GM19035 (cell line): ENCODE measurements around the gene NR3C2.

Source experiments
- ATAC-seq: cut with Tn5 transposase; IDR thresholded peaks from one replicate; pipeline ENCODE4 v1.9.1; 2021; ENCODE audit not compliant: unreplicated experiment

NR3C2 gene

GRCh38 chr4:148118179-148118578 lies 324.0 kb downstream of the NR3C2 start:
- ATAC-seq = no peak

DNA sequence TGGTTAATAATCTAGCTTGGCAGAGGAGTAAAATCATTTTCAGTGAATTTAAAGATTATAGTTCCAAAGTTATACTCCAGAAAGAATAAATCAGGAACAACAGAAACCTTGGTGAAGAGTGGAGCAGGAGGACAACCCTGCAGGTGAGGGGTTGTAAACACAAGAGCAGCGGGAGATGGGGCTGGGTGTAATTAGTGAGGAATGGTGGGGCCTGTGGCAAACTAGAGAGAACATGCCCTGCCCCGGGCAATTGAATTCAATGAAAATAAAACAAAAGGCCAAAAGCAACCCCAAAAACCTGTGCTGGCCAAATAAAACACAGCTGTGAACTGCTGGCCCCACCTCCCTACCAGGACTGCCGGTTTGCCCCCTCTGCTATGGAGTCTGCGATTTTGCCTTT lies 325.2 kb downstream of the NR3C2 start:
- no peak for ATAC-seq

DNA sequence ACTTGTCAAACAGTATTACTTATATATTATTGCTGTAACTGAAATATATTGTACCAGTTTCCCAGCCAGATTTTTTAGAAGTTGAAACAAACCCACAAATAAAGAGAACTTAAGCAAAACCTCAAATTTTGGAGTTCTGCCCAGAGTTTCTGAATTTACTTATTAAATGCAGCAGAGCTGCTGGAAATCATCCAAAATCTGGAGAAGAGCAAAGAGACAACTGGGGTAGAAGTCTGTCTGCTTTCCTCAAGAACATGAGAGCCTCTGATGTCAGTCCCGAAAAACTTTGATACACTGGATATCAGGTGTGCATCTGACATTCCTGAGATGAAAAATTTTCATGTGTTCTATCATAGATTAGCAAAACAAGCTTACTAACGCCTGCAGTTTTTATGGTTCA lies 325.9 kb downstream of the NR3C2 start:
- ATAC-seq = no peak

DNA sequence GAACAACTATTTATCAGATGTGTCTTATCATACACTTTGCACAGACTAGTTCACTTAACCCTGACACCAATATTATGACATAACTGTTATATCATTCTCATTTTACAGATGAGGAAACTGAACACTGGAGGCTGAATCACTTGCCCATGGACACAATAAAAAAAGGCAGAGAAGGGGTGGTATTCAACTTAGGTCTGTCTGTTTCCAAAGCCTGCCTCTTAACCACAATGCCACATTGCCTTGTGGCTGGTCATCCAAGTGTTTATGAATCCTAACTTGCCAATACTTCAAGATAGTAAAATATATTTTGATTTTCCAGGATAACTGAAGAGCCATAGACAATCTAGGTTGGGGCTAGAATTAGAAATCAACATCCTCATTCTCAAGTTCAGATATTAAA lies 327.8 kb downstream of the NR3C2 start:
- ATAC-seq = no peak

GRCh38 chr4:148112231-148112982 lies 329.8 kb downstream of the NR3C2 start:
- no peak for ATAC-seq

- no peak for ATAC-seq
Observed at GRCh38 chr4:148110169-148110568, 332.0 kb downstream of the NR3C2 start.

- no peak for ATAC-seq
Observed at GRCh38 chr4:148109216-148109615, 333.0 kb downstream of the NR3C2 start.

DNA sequence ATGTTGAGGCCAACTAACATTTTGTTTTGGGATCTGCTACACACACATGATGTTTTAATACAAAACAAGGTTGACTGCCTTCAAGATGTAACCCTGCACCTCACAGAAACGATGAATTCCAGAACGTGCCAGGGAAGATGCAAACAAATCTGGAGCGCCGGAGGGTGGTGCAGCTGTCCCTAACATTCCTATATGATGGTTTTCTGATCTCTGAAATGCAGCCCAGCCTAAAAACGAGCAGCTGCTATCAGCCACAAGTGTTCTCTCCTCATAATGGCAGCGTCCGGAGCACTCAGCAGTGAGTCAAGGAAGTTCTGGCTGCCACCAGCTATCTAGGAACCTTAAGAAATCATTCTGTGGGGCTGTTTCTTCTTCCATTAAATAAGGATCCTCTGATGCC lies 333.4 kb downstream of the NR3C2 start:
- no peak for ATAC-seq

- no peak for ATAC-seq
Observed at GRCh38 chr4:148103597-148104355, 338.4 kb downstream of the NR3C2 start.

DNA sequence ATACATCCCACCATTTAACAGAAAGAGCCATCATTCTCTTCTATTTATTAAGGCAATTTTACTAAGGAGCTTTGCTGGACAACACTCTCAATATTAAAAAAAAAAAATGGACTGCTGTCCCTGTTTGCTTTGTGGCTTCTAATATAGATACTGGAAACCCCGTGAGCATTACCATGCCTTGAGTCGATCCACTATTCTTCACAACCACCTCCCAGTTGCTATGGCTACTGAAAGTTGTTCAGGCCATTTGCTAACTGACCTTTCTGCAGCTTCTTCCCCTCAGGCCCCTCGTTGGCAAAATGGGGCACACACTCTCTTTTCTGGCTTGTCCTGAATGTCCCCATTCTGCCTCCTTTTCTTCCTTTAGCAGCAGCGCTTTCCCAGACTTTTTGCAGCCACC lies 340.4 kb downstream of the NR3C2 start:
- ATAC-seq = no peak

DNA sequence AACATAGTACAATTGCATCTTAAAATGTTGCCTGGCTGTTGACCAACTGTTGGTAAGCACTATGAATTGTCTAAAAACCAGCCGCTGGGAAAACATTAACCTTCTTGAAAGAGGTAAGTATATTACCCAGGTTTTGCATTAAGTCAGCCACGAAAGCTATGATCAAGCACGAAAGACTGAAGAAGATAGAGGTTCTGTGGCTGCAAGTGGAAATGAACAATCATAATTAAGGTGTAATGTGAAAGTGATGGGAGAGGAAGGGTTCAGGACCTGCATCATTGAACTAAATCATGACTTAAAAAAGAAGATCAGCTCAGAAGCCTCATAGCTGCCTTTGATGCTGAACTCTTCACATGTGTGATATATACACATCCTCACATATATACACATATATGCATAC lies 341.0 kb downstream of the NR3C2 start:
- no peak for ATAC-seq

DNA sequence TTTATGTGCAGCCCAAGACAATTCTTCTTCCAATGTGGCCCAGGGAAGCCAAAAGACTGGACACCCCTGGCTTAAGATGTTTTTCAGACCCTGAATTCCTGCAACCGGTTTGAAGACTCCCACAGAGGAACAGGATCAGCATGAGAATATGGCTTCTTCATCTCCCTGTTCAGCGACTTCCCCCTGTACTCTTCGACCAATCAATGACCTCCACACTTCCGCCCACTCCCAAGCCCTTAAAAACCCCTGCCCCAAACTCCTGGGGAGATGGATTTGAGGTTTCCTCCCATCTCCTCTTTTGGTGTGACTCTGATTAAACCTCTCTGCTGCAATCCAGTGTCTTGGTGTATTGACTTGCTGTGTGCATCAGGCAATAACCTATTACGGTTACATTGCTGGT lies 344.4 kb downstream of the NR3C2 start:
- no peak for ATAC-seq

GRCh38 chr4:148095346-148095923 lies 346.8 kb downstream of the NR3C2 start:
- ATAC-seq = no peak

DNA sequence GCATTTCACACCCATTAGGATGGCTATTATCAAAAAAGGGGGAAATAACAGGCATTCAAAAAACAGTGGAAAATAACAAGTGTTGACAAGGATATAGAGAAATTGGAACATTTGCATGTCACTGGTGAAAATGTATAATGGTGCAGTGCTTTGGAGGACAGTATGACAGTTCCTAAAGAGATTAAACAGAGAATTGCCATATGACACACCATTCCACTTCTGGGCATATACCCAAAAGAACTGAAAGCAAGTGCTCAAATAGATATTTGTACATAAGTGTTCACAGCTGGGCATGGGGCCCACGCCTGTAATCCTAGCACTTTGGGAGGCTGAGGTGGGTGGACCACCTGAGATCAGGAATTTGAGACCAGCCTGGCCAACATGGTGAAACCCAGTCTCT lies 348.1 kb downstream of the NR3C2 start:
- ATAC-seq = no peak

DNA sequence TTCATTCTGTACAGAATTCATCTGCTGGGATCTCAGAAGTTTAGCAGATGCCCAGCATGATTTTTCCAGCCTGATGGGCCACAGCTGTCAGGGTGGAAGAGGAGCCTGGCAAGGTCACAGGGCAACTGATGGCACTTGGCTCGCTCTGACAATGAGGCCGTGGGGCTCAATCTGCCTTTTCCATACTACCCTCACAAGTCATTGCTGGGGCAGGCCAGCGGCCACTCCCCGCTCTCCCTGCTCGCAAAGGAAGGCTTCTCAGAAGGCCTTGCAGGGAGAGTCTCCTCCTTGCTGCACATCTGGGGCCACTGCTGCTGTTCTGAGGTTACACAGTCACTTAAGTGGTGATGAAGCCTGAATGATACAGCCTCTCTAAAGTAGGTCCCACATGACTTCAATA lies 349.1 kb downstream of the NR3C2 start:
- ATAC-seq = no peak

GRCh38 chr4:148092316-148093014 lies 349.7 kb downstream of the NR3C2 start:
- no peak for ATAC-seq

DNA sequence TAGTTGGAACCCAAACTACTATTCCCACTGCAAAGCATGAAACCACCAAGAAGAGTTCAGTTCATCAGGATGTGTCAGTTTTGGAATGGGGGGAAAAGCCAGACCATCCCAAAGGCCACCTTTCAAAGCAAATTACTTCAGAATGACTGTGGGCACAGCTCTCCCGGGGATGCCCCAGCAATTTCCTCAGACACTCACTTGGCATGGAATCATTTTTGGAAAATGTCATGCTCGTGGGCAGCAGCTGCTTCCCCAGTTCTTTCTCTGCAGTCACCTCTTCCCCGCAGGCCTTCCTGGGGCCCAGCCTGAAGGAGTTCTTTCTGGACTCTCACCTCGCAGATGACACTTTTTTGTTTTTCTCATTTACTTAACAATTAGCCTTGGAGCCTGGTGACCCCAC lies 350.3 kb downstream of the NR3C2 start:
- ATAC-seq = no peak

DNA sequence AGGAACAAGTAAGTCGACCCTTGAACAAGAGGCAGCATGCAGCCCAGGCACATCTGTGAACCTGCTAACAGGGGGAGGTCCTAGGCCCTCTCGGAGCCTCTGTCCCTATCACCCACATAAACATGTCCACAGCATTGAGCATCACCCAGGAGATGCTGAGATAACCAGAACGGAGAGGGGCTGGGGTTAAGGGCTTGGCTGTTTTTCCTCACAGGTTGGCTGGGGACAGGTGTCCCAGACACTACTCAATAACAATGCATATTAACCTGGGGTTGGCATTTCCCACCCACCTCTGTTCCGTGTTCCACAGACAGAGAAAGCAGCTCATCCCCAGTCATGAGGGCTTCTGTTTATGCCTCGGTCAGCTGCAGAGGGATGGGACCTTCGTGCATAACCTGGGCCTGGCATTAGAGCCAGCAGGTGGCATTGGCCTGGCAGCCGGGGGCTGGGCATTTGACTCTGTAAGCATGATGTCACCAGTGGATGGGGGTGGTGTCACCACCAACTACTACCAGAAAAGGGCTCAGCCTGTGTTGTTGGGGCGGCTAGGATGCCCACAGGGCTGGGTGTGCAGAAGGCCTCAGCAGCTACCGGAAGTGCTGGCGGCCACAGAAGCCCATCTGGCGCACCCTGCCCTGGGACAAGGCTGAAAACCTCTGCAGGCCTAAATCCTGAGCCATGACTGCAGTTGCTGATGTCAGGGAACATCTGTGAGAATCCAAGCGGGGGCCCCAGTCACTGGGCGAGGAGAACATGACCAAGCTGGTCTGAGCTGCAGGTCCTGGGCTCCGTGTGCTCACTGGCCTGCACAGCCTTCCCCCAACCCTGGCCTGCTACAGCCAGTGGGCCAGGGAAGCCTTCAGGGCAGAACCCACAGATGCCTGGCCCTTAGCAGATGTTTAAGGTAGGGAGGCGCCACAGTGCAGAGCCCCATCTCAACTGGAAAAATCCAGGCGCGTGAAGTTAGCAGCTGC lies 351.4 kb downstream of the NR3C2 start:
- no peak for ATAC-seq

- no peak for ATAC-seq
Observed at GRCh38 chr4:148090029-148090428, 352.2 kb downstream of the NR3C2 start.

DNA sequence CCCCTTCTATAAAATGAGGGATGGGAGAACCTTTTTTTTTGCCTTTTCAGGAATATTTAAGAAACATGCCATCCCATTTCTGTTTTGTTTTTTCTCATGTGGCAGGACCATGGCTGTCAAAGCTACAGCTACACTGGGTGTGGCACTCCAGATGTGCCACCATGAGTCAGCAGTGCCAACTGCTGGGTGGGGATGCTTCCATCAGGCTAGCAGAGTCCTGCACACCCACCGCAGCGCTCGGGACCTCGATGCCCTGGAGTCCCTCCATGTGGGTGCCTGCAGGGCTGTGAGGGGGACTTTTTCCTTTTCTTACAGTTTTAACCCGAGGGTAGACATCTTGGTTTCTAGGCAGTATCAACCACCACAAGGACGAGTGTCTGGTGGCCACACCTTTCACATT lies 352.6 kb downstream of the NR3C2 start:
- ATAC-seq = no peak
